ENCODE data around the gene UNC13B. TPM values are rescaled to one million over a fixed set of nuclear protein-coding genes. Genes with fewer than 3 reads are reported as not detected.
"Not testable (repeated sequence)": the region's sequence is repeated elsewhere in the genome, so short reads cannot be mapped to it uniquely, and the experiment has no call there.

The UNC13B gene
- total and polyA plus RNA-seq, 2 experiments from 2014 or later, result 16.3 to 43.7 TPM

DNA sequence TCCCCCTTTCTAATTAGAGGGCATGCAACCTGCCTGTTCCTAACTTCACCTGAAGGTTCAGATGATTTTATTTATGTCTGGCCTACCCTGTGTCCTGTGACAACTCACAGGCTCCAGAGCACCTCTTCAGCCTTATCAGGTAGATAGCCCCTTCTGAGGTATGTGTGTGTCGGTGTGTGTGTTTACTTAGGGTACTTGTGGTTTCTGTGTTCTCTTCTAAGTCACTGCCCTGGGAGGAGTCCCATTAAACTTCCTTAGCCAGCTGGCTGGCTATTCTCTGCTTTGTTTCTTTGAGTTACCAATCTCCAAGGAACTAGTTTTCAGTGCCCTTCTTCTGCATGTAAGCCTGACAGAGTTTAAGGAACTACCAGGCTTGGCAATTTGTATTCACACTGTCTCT is 74.9 kb downstream of the UNC13B start:
- DNase-seq (ENCODE audit: low read depth in 1 of 2, low spot score in 1 of 2), result peak in 1 of 2 donors; percentile 24
- no peaks in the 10 kb centered on the region for H3K36me3 ChIP-seq
- H3K9me3 ChIP-seq (ENCODE audit: low read depth), result no peaks in the 10 kb centered on the region
- TF ChIP-seq, protein P1, sequence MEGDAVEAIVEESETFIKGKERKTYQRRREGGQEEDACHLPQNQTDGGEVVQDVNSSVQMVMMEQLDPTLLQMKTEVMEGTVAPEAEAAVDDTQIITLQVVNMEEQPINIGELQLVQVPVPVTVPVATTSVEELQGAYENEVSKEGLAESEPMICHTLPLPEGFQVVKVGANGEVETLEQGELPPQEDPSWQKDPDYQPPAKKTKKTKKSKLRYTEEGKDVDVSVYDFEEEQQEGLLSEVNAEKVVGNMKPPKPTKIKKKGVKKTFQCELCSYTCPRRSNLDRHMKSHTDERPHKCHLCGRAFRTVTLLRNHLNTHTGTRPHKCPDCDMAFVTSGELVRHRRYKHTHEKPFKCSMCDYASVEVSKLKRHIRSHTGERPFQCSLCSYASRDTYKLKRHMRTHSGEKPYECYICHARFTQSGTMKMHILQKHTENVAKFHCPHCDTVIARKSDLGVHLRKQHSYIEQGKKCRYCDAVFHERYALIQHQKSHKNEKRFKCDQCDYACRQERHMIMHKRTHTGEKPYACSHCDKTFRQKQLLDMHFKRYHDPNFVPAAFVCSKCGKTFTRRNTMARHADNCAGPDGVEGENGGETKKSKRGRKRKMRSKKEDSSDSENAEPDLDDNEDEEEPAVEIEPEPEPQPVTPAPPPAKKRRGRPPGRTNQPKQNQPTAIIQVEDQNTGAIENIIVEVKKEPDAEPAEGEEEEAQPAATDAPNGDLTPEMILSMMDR (IDR thresholded peaks at IDR 0.05; ENCODE audit: low read depth, low read length), result no peak
- H3K4me3 ChIP-seq, result no peak overlapping the region
- no peaks in the 10 kb centered on the region for H3K27me3 ChIP-seq
- peaks cover 11% of the 10 kb centered on the region for H3K4me1 ChIP-seq (ENCODE audit: low read depth)
- peak overlapping the region; percentile 82 for H3K27ac ChIP-seq

DNA sequence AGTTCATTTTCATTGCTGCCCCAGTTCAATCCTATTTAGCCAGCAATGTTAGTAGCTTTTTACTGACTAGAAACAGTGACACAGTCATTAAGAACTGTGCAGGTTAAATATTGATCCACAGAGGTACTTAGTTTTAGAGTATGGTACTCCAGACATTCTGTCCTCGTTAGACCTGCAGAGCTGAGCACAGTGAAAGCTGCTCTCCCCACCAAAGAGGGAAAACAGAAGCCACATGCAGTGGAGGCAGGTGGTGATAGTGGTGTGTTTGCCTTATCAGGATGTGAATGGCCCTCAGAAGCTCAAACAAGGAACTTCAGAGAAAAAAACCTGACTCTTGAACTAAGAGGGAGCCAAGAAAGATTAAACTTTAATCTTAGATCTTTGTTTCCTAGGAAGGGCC is 75.5 kb downstream of the UNC13B start:
- peak in 1 of 2 donors; percentile 31 for DNase-seq (ENCODE audit: low read depth in 1 of 2, low spot score in 1 of 2)

DNA sequence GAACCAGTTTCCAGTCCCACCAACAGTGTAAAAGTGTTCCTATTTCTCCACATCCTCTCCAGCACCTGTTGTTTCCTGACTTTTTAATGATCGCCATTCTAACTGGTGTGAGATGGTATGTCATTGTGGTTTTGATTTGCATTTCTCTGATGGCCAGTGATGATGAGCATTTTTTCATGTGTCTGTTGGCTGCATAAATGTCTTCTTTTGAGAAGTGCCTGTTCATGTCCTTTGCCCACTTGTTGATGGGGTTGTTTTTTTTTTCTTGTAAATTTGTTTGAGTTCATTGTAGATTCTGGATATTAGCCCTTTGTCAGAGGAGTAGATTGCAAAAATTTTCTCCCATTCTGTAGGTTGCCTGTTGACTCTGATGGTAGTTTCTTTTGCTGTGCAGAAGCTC is 84.1 kb downstream of the UNC13B start:
- H3K36me3 ChIP-seq; DNase-seq (ENCODE audit: low read depth in 1 of 2, low spot score in 1 of 2); H3K4me3 ChIP-seq; H3K27me3 ChIP-seq; H3K4me1 ChIP-seq (ENCODE audit: low read depth); H3K27ac ChIP-seq; H3K9me3 ChIP-seq (ENCODE audit: low read depth): not testable (repeated sequence)

More for the DNA sequence above, 75.5 kb downstream of the UNC13B start:
- TF ChIP-seq, protein P1 (IDR thresholded peaks at IDR 0.05; ENCODE audit: low read depth, low read length), result no peak
- Histone ChIP-seq H3K9me3 (ENCODE audit: low read depth) (no peaks in the 10 kb centered on the region), H3K4me1 (ENCODE audit: low read depth) (peaks cover 11% of the 10 kb centered on the region), H3K36me3 (no peaks in the 10 kb centered on the region), H3K27me3 (no peaks in the 10 kb centered on the region), H3K4me3 (no peak overlapping the region), H3K27ac (peak overlapping the region; percentile 82)

DNA sequence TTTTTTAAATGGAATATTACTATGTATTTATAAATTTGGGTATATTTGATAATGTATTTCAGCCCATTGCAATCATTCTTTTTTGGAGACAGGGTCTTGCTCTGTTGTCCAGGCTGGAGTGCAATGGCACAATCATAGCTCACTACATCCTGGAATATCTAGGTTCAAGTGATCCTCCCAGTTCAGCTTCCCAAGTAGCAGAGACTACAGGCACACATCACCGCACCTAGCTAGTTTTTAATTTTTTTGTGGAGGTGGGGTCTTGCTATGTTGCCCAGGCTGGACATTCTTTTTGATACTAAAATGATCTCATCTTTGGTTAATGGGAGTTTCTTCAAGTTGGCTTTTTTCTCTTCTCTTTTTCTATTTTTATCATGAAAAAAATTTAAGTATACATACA is 91.3 kb downstream of the UNC13B start:
- no peaks in the 10 kb centered on the region for H3K36me3 ChIP-seq
- no peak overlapping the region for H3K27ac ChIP-seq
- no peak overlapping the region for H3K4me3 ChIP-seq
- no peaks in the 10 kb centered on the region for H3K9me3 ChIP-seq (ENCODE audit: low read depth)
- TF ChIP-seq, protein P1 (IDR thresholded peaks at IDR 0.05; ENCODE audit: low read depth, low read length), result no peak
- DNase-seq (ENCODE audit: low read depth in 1 of 2, low spot score in 1 of 2), result no peak
- H3K27me3 ChIP-seq, result no peaks in the 10 kb centered on the region
- H3K4me1 ChIP-seq (ENCODE audit: low read depth), result no peaks in the 10 kb centered on the region

DNA sequence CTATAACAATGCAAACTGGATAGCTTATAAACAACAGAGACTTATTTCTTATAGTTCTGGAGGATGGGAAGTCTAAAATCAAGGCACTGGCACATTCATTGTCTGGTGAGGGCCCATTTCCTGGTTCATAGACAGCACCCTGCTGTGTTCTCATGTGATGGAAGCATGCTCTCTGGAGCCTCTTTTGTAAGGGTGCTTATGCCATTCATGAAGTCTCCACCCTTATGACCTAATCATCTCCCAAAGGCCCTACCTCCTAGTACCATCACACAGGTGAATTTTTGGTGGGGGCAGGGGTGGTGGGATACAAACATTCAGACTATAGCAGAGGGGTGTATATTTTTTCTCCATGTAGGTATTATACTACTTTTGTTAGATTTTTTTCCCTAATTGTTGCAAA is 92.4 kb downstream of the UNC13B start:
- no peak overlapping the region for H3K4me3 ChIP-seq
- H3K27me3 ChIP-seq, result no peaks in the 10 kb centered on the region
- TF ChIP-seq, protein P1 (IDR thresholded peaks at IDR 0.05; ENCODE audit: low read depth, low read length), result no peak
- H3K4me1 ChIP-seq (ENCODE audit: low read depth), result no peaks in the 10 kb centered on the region
- no peaks in the 10 kb centered on the region for H3K9me3 ChIP-seq (ENCODE audit: low read depth)
- H3K36me3 ChIP-seq, result no peaks in the 10 kb centered on the region
- H3K27ac ChIP-seq, result no peak overlapping the region
- no peak for DNase-seq (ENCODE audit: low read depth in 1 of 2, low spot score in 1 of 2)

DNA sequence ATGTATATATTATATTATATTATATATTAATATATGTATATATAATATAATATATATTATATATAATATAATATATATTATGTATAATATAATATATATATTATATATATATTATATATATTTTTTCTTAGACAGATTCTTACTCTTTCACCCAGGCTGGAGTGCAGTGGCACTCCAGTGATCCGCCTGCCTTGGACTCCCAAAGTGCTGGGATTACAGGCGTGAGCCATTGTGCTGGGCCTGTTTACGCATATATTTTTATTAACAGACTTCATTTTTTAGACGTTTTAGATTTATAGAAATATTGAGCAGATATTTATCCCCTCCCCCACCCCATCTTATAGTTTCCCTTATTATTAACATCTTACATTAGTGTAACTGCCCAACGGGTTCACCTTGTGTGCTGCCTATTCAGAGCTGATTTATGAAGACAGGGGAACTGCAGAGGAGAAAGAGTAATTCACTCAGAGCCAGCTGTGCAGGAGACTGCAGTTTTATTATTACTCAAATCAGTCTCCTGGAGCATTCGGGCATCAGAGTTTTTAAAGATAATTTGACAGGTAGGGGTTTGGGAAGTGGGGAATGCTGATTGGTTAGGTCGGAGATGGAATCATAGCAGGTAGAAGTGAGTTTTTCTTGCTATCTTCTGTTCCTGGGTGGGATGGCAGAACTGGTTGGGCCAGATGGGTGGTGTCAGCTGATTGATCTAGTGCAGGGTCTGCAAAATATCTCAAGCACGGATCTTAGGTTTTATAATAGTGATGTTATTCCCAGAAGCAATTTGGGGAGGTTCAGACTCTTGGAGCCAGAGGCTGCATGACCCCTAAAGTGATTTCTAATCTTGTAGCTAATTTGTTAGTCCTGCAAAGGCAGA is 93.4 kb downstream of the UNC13B start:
- H3K4me1 ChIP-seq (ENCODE audit: low read depth), result no peaks in the 10 kb centered on the region
- H3K4me3 ChIP-seq, result no peak overlapping the region
- H3K9me3 ChIP-seq (ENCODE audit: low read depth), result no peaks in the 10 kb centered on the region
- no peaks in the 10 kb centered on the region for H3K36me3 ChIP-seq
- TF ChIP-seq, protein P1 (IDR thresholded peaks at IDR 0.05; ENCODE audit: low read depth, low read length), result no peak
- no peaks in the 10 kb centered on the region for H3K27me3 ChIP-seq
- DNase-seq (ENCODE audit: low read depth in 1 of 2, low spot score in 1 of 2), result no peak
- no peak overlapping the region for H3K27ac ChIP-seq

Measured in cardiac muscle cell (in vitro differentiated cells and primary cell).